Measurements from ENCODE around the gene STOX1.
"Not testable (repeated sequence)": the region's sequence is repeated elsewhere in the genome, so short reads cannot be mapped to it uniquely, and the experiment has no call there.

STOX1 gene

DNA sequence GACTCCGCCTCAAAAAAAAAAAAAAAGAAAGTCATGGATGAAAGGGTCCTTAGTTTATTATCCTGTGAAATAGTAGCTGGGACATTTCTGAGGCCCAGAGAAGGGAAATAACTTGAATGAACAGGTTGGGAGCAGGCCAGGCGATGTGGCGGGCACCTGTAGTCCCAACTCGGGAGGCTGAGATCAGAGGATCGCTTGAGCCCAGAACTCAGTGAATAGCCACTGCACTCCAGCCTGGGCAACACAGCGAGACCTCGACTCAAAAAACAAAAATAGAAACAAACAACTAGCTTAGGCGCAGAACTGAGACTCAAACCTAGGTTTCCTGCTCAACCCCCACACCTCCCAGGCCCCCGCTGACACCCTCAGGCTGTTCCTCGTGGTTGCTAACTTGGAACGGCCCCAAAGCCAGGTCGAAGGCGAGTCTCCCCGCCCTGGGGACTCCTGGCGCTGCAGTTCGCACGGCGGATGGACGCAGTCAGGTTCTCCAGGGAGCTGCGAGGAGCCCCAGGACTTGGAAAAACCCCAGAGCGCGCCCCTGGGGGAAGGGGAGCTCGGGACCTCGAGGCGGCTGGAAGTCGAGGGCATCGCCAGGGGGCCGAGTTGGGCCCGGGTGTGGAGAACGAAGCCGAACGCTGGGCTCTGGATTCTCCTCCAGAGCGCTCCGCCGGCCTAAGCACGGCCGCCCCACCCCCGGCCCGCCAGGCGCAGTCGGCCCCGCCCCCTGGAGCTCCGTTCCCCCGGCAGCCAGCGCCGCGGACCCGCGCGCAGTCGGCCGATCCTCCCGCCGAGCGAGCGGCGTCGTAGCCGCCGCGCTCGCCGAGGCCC, at the start of gene STOX1:
Gene STOX1 (plus strand): TSS at position 768 of the 828 bp plus-strand sequence. CDS start 93 bp downstream, outside the sequence.
- no peak for DNase-seq

DNA sequence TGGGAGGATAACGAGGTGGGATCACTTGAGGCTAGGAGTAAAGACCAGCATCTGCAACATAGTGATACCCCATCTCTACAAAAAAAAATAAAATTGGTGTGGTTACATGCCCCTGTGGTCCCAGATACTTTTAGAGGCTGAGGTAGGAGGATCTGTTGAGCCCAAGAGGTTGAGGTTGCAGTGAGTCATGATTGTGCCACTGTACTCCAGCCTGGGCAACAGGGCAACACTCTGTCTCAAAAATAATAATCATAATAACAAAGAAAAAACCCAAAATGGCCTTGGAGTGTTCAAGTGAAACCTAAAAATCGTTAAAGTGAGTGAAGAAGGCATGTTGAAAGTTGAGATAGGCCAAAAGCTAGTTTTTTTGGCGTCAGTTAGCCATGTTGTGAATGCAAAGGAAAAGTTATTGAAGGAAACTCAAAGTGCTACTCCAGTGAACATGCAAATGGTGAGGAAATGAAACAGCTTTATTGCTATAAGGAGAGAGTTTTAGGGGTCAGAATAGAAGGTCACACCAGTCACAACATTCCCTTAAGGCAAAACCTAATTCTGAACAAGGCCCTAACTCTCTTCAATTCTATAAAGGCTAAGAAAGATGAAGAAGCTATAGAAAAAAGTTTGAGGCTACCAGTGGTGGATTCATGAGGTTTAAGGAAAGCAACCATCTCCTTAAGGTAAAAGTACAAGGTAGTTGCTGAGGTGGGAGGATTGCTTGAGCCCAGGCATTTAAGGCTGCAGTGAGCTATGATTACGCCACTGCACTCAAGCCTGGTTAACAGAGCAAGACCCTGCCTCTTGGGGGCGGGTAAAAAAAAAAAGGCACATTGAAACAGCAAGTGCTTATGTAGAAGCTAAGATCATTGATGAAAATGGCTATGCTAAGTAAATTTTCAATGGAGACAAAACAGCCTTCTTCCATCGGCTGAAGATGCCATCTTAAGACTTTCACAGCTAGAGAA, 45.4 kb upstream of the STOX1 start:
- DNase-seq = no peak

GRCh38 chr10:68784476-68784875, 42.9 kb upstream of the STOX1 start:
- DNase-seq = no peak

DNA sequence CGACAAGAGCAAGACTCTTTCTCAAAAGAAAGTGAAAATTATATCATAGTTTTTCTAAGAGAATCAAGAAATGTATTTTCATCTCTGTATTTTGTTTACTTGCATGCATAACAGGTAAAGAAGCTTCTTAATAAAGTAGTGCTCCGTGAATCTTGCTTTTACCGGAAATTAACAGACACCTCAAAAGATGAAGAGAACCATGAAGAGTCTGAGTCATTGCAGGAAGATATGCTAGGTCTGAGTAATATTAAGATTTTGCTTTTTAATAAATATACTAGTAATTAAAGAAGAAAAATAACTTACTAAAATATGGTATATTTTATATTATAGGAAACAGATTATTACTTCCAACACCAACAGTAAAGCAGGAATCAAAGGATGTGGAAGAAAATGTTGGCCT, 39.5 kb upstream of the STOX1 start:
- no peak for DNase-seq

DNA sequence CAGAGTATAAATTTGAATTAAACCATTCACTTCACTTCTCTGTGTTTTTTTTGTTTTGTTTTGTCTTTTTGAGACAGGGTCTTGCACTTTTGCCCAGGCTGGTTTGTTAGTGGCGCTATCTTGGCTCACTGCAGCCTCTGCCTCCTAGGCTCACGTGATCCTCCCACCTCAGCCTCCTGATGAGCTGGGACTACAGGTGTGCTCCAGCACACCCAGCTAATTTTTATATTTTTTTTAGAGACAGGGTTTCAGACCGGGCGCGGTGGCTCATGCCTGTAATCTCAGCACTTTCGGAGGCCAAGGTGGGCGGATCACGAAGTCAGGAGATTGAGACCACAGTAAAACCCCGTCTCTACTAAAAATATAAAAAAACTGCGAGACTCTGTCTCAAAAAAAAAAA, 36.9 kb upstream of the STOX1 start:
- no peak for DNase-seq

DNA sequence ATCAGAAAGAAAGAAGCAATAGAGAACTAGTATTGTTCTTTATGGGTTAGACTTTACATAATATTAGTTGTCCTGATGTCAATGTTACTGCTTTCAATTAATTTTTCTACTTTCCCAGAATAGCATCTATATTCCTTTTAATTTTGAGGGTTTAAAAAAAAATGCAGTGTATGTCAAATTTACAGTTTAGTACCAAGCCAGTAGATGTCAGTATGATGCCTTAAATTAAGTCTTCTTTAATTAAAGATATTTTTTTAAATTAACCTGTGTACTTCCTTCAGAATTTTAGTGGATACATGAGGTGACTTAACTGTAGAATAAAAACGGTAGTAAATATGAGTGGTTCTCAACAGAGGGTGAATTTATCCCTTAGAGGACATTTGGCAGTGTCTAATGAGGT, 35.2 kb upstream of the STOX1 start:
- no peak for DNase-seq

DNA sequence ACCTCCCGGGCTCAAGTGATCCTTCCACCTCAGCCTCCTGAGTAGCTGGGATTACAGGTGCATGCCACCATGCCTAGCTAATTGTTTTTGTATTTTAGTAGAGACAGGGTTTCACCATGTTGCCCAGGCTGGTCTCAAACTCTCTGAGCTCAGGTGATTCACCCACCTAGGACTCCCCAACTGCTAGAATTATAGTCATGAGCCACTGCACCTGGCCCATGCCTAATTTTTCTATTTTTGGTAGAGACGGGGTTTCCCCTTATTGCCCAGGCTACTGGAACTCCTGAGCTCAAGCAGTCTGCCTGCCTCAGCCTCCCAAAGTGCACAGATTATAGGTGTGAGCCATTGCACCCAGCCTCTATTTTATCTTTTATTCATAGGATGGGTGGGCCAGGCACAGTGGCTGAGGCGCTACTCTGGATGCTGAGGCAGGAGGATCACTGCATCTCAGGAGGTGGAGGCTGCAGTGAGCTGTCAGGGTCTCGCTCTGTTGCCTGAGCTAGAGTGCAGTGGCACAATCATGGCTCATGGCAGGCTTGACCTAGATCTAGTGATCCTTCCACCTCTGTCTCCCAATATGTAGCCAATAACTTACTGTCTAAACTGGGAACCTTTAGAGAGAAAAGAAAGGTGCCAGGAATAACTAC, 31.3 kb upstream of the STOX1 start:
- no peak for DNase-seq

- no peak for DNase-seq
Observed at GRCh38 chr10:68796605-68797004, 30.7 kb upstream of the STOX1 start.

GRCh38 chr10:68800211-68800610, 27.1 kb upstream of the STOX1 start:
- DNase-seq = no peak

GRCh38 chr10:68804692-68805091, 22.6 kb upstream of the STOX1 start:
- DNase-seq = no peak

GRCh38 chr10:68810830-68811229, 16.5 kb upstream of the STOX1 start:
- not testable (repeated sequence) for DNase-seq

DNA sequence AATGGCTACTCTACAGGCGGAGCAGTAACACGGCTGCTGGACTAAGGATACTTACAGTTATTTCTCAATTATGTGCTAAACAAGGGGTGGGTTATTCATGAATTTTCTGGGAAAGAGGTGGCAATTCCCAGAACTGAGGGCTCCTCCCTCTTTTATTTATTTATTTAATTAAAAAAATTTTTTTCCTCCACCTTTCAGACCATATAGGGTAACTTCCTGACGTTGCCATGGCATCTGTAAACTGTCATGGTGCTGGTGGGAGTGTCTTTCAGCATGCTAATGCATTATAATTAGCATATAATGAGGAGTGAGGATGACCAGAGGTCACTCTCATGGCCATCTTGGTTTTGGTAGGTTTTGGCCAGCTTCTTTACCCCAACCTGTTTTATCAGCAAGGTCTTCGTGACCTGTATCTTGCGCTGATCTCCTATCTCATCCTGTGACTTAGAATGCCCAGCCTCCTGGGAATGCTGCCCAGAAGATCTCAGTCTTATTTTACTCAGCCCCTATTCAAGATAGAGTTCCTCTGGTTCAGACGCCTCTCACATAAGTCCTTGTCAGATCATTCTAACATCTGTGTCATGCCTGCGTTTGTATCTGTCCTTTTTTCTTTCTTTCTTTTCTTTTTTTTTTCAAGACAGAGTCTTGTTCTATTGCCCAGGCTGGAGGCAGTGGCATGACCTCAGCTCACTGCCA, 15.9 kb upstream of the STOX1 start:
- DNase-seq = no peak

DNA sequence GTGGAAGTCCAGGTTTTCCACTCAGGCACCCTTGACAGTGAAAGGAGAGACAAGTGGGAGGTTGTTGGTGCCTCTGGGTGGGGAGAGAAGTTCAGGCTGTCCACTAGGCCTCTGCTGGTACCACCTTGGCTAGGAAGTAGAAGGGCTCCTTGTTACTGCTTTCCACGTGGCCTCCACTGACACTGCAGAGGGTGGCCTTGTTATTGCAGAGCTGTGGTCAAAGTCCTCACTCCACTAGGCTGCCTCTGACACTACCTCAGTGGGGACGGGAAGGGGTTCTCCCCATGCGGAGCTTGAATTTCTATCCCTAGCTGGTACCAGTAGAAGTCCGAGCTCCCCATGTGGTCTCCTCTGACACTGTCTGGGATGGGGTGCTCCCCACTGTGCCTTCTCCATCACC, 14.9 kb upstream of the STOX1 start:
- DNase-seq = no peak

- DNase-seq = no peak
Observed at GRCh38 chr10:68813559-68813958, 13.8 kb upstream of the STOX1 start.

- DNase-seq = no peak
Observed at GRCh38 chr10:68816796-68817412, 10.4 kb upstream of the STOX1 start.

DNA sequence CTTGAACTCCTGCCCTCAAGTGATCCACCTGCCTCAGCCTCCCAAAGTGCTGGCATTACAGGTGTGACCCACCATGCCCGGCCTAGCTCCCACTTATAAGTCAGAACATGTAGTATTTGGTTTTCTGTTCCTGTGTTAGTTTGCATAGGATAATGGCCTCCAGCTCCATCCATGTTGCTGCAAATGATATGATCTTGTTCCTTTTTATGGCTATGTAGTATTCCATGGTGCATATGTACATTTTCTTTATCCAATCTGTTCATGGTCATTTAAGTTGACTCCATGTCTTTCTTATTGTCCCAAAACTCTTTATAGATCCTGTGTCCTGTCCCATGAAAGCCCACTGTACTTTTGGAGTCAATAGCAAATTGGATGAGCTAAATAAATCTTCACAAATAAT, 7.0 kb upstream of the STOX1 start:
- DNase-seq = not testable (repeated sequence)

GRCh38 chr10:68822626-68823025, 4.7 kb upstream of the STOX1 start:
- DNase-seq = not testable (repeated sequence)

DNA sequence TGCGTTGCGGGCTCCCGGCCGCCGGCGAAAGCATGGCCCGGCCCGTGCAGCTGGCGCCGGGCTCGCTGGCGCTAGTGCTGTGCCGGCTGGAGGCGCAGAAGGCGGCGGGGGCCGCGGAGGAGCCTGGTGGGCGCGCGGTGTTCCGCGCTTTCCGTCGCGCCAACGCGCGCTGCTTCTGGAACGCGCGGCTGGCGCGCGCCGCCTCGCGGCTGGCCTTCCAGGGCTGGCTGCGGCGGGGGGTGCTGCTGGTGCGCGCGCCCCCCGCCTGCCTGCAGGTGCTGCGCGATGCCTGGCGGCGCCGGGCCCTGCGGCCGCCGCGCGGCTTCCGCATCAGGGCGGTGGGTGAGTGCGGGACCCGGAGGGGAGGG, 245 bp downstream of the STOX1 start:
- DNase-seq = not testable (repeated sequence)

DNA sequence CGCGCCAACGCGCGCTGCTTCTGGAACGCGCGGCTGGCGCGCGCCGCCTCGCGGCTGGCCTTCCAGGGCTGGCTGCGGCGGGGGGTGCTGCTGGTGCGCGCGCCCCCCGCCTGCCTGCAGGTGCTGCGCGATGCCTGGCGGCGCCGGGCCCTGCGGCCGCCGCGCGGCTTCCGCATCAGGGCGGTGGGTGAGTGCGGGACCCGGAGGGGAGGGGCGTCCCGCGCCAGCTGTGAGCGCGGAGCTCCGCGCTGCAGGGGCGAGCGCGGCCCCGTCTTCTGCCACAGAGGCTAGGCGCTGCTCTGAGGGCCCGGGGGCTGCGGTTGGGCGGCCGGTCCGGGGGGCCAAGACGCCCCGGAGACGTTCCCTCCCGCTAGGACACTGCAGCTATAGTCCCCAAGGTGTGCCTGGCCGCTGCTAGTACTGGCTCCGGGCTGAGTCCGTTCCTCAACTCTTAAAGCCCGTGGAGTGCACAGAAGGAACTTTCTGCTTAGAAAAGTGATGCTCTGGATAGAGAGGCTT, 811 bp downstream of the STOX1 start:
- DNase-seq = not testable (repeated sequence)

DNA sequence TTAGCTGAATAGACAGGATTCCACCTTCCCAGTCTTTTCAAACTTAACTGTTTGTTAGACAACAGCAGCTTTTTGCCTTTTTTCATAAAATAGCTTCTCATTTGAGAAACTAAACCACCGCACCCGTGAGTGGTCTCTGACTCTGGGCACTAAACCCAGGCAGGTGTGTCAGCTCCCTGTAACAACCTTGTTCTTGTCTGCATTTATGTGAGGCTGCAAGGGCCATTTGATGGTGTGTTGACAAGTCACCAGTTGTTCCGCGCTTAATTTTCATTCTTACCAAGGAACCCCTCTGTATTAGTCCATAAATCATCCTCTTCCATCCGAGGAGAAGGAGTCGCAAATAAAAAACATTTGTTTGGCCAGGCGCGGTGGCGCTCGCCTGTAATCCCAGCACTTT, 1.5 kb downstream of the STOX1 start:
- no peak for DNase-seq

DNA sequence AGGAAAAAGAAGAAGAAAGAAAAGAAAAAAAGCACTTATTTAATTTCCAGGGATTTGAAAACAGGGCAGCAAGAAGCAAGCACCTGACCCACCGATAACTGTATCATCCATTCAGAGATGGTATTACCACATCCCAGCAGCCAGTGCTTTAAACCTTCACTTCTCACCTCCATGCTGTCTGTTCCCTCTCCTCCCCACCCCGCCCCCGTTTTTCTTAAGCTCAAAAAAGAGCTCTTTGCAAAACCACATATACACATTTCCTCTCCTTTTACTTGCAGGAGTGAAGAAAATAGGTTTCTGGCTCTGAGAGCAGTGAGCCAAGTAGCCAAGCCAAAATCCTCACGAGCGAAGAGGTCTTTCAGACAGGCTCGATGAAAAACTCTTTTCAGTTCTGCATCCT, 2.2 kb downstream of the STOX1 start:
- no peak for DNase-seq

DNA sequence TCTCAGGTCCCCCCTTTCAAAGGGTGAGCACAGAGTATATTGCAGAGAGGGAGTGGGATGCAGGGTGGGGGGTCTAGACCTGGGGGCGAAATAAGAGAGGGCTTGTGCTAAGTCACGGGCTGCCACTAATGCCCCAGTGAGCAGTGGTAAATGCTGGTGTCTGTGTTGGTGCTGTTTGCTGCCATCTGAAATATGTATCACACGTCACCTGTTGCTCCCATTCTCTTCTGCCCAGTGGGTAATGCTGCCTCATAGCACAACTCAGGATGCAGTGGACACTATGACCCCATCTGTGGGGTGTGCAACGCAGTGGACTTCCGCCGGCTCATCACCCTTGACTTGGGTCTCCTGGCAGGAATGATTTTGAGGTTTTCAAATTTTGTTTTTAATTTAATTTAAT, 2.6 kb downstream of the STOX1 start:
- DNase-seq = no peak
